Neural cell (in vitro differentiated cells): Measurements from ENCODE around the gene APOBEC3H.

Experiments
- CTCF ChIP-seq: fragments of 450-650 bp; IDR thresholded peaks from 2 replicates; pipeline ENCODE4 v1.5.1; 2014; ENCODE audit warnings: antibody characterized with exemption, mild to moderate bottlenecking, moderate library complexity; ENCODE audit not compliant: poor library complexity, severe bottlenecking
- EP300 ChIP-seq: fragments of 450-650 bp; conservative IDR thresholded peaks from 2 replicates; pipeline ENCODE4 v1.6.1; 2014; ENCODE audit warnings: antibody characterized with exemption, mild to moderate bottlenecking, moderate library complexity; ENCODE audit not compliant: poor library complexity, severe bottlenecking
- EZH2 ChIP-seq: fragments of 200-600, 300-800 bp; shearing (Covaris generic), sonication (generic); IDR thresholded peaks from 2 replicates; pipeline ENCODE4 v1.6.1; 2014; ENCODE audit warnings: antibody characterized with exemption, low read length, borderline replicate concordance, mild to moderate bottlenecking; ENCODE audit not compliant: insufficient read depth, poor library complexity, severe bottlenecking
- POLR2AphosphoS5 ChIP-seq: IDR thresholded peaks from 2 replicates; pipeline ENCODE4 v1.6.1; 2012
- RAD21 ChIP-seq: fragments of 450-650 bp; conservative IDR thresholded peaks from 2 replicates; pipeline ENCODE4 v1.6.1; 2014; ENCODE audit warnings: antibody characterized with exemption, mild to moderate bottlenecking, moderate library complexity
- TAF1 ChIP-seq: IDR thresholded peaks from 2 replicates; pipeline ENCODE4 v1.6.1; 2012; ENCODE audit warnings: low read depth
- TF ChIP-seq, protein P1 (sequence below): IDR thresholded peaks from 2 replicates; pipeline ENCODE4 v1.6.1; 2012; ENCODE audit warnings: borderline replicate concordance

GRCh38 chr22:39150848-39151215 lies 53.8 kb downstream of the APOBEC3H start:
- TF ChIP-seq EP300 (no peak), CTCF (peak; percentile 16), POLR2AphosphoS5 (no peak), TAF1 (no peak), EZH2 (no peak), RAD21 (no peak)
- TF ChIP-seq, protein P1, sequence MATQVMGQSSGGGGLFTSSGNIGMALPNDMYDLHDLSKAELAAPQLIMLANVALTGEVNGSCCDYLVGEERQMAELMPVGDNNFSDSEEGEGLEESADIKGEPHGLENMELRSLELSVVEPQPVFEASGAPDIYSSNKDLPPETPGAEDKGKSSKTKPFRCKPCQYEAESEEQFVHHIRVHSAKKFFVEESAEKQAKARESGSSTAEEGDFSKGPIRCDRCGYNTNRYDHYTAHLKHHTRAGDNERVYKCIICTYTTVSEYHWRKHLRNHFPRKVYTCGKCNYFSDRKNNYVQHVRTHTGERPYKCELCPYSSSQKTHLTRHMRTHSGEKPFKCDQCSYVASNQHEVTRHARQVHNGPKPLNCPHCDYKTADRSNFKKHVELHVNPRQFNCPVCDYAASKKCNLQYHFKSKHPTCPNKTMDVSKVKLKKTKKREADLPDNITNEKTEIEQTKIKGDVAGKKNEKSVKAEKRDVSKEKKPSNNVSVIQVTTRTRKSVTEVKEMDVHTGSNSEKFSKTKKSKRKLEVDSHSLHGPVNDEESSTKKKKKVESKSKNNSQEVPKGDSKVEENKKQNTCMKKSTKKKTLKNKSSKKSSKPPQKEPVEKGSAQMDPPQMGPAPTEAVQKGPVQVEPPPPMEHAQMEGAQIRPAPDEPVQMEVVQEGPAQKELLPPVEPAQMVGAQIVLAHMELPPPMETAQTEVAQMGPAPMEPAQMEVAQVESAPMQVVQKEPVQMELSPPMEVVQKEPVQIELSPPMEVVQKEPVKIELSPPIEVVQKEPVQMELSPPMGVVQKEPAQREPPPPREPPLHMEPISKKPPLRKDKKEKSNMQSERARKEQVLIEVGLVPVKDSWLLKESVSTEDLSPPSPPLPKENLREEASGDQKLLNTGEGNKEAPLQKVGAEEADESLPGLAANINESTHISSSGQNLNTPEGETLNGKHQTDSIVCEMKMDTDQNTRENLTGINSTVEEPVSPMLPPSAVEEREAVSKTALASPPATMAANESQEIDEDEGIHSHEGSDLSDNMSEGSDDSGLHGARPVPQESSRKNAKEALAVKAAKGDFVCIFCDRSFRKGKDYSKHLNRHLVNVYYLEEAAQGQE: no peak
